SK-N-SH (cell line): ENCODE data around the gene AUTS2. TPM values are rescaled to one million over a fixed set of nuclear protein-coding genes. Genes with fewer than 3 reads are reported as not detected.

Experiments used
- CTCF ChIA-PET: fragments of 300-600, 350-600 bp; formaldehyde crosslinking; extraction: SDS; loops from one replicate; lab custom pipeline; 2021; lab: Yijun Ruan, JAX
- POLR2A ChIA-PET: fragments of 350-600 bp; sonication (Branson Sonifier 250); formaldehyde crosslinking; extraction: SDS; loops from one replicate; lab custom pipeline; 2020; ENCODE audit warnings: antibody characterized with exemption, inconsistent platforms; lab: Yijun Ruan, JAX
- DNase-seq: peaks from one replicate; pipeline ENCODE4 v3.0.0; 2012
- H2AFZ ChIP-seq: fragments of 200-600 bp; sonication (generic); 2 replicates; pipeline ENCODE4 v1.8.1; 2016; ENCODE audit warnings: antibody characterized with exemption, mild to moderate bottlenecking, low read depth
- H3F3A ChIP-seq: fragments of 200-600 bp; sonication (generic); replicated peaks from 2 replicates; pipeline ENCODE3; 2016; ENCODE audit warnings: antibody characterized with exemption, mild to moderate bottlenecking; ENCODE audit not compliant: insufficient read depth
- H3K27ac ChIP-seq, 2 experiments: fragments of 200-500 bp in 1 of 2; fragments of 200-600 bp in 1 of 2; sonication (Bioruptor generic) in 1 of 2; sonication (generic), shearing (Covaris generic) in 1 of 2; 2 replicates each; pipeline versions ENCODE4 v1.5.1 to v1.6.1; 2014 to 2016; ENCODE audit warnings: low read depth in 2 of 2, inconsistent platforms in 1 of 2, low read length in 1 of 2, mild to moderate bottlenecking in 1 of 2, mixed read lengths in 1 of 2
- H3K27me3 ChIP-seq: fragments of 200-600 bp; sonication (generic), shearing (Covaris generic); 2 replicates; pipeline ENCODE4 v1.6.1; 2016; ENCODE audit warnings: mixed run types; ENCODE audit not compliant: insufficient read depth
- H3K36me3 ChIP-seq, 2 experiments: fragments of 200-500 bp in 1 of 2; fragments of 200-600 bp in 1 of 2; sonication (Bioruptor generic) in 1 of 2; sonication (generic) in 1 of 2; replicated peaks in 1 of 2; 2 replicates each; pipeline versions ENCODE3 to v1.5.1; 2014 to 2016; ENCODE audit warnings: low read length in 1 of 2, mild to moderate bottlenecking in 1 of 2; ENCODE audit not compliant: insufficient read depth in 2 of 2, control insufficient read depth in 1 of 2
- H3K4me1 ChIP-seq, 2 experiments: fragments of 200-500 bp in 1 of 2; fragments of 200-600 bp in 1 of 2; sonication (Bioruptor generic) in 1 of 2; sonication (generic), shearing (Covaris generic) in 1 of 2; 2 replicates each; pipeline versions ENCODE4 v1.5.1 to v1.6.1; 2014 to 2016; ENCODE audit warnings: low read depth in 1 of 2, low read length in 1 of 2, mixed run types in 1 of 2; ENCODE audit not compliant: insufficient read depth in 2 of 2, control insufficient read depth in 1 of 2
- H3K4me2 ChIP-seq: fragments of 200-600 bp; sonication (generic), shearing (Covaris generic); 2 replicates; pipeline ENCODE4 v1.6.1; 2017; ENCODE audit warnings: mixed run types
- H3K4me3 ChIP-seq, 2 experiments: fragments of 200-500 bp in 1 of 2; fragments of 200-600 bp in 1 of 2; sonication (Bioruptor generic) in 1 of 2; sonication (generic), shearing (Covaris generic) in 1 of 2; 2 replicates each; pipeline versions ENCODE4 v1.5.1 to v1.8.1; 2014 to 2016; ENCODE audit warnings: low read depth in 2 of 2, inconsistent platforms in 1 of 2, low read length in 1 of 2, mild to moderate bottlenecking in 1 of 2, mixed read lengths in 1 of 2, moderate library complexity in 1 of 2
- H3K79me2 ChIP-seq: fragments of 200-600 bp; sonication (generic); 2 replicates; pipeline ENCODE4 v1.8.1; 2017; ENCODE audit warnings: mild to moderate bottlenecking; ENCODE audit not compliant: insufficient read depth
- H3K9ac ChIP-seq: fragments of 200-600 bp; sonication (generic); 2 replicates; pipeline ENCODE4 v1.6.1; 2017; ENCODE audit warnings: mixed run types
- H3K9me2 ChIP-seq: fragments of 200-600 bp; sonication (generic); 2 replicates; pipeline ENCODE4 v1.6.1; 2017; ENCODE audit warnings: mixed run types
- H3K9me3 ChIP-seq: fragments of 200-600 bp; sonication (generic); 2 replicates; pipeline ENCODE4 v1.6.1; 2017; ENCODE audit warnings: mixed run types, mild to moderate bottlenecking, moderate library complexity
- H4K20me1 ChIP-seq: fragments of 200-600 bp; sonication (generic); 2 replicates; pipeline ENCODE4 v1.6.1; 2017; ENCODE audit warnings: mild to moderate bottlenecking, mixed run types; ENCODE audit not compliant: insufficient read depth
- EP300 ChIP-seq, 2 experiments: IDR thresholded peaks; 2 replicates each; pipeline versions ENCODE4 v1.4.0 to v1.6.1; 2012; ENCODE audit warnings: borderline replicate concordance in 1 of 2, low read depth in 1 of 2, low read length in 1 of 2
- IRF3 ChIP-seq: fragments of 150-350 bp; IDR thresholded peaks from 2 replicates; pipeline ENCODE4 v1.6.1; 2016; ENCODE audit warnings: mild to moderate bottlenecking, low read depth, low read length
- NFIC ChIP-seq: IDR thresholded peaks from 2 replicates; pipeline ENCODE4 v1.4.0; 2012; ENCODE audit warnings: borderline replicate concordance
- POLR2AphosphoS5 ChIP-seq: IDR thresholded peaks from 2 replicates; pipeline ENCODE4 v1.6.1; 2012; ENCODE audit warnings: low read depth, low read length
- RAD21 ChIP-seq: IDR thresholded peaks from 2 replicates; pipeline ENCODE4 v1.6.1; 2012; ENCODE audit warnings: mild to moderate bottlenecking, low read length
- RCOR1 ChIP-seq: fragments of 150-350 bp; IDR thresholded peaks from 2 replicates; pipeline ENCODE4 v1.6.1; 2017; ENCODE audit warnings: antibody characterized with exemption, low read length
- REST ChIP-seq: IDR thresholded peaks from 2 replicates; pipeline ENCODE4 v1.6.1; 2012; ENCODE audit warnings: mild to moderate bottlenecking, low read depth, low read length, moderate library complexity
- ZBTB33 ChIP-seq: IDR thresholded peaks from 2 replicates; pipeline ENCODE4 v1.4.0; 2012; ENCODE audit warnings: low read depth, borderline replicate concordance
- WGBS: methylation state at CpG from one replicate; pipeline ENCODE4 v1.1.6; 2017; ENCODE audit warnings: low lambda C conversion rate; 5-methylcytosine and 5-hydroxymethylcytosine counted together
- polyA plus RNA-seq, 3 experiments: library from polyadenylated mRNA; depleted of rRNA; stranded (reverse); fragments of >200 nt; gene quantifications; 2 replicates each; pipeline ENCODE4 v1.2.3, GENCODE V29; 2012

The AUTS2 gene
- polyA plus RNA-seq, 1 of the 3 experiments (the other 2 are of a cell fraction): 15.6 TPM

GRCh38 chr7:69860486-69860885 is 262.2 kb downstream of the AUTS2 start (continued):
- no peak for TF ChIP-seq REST
- TF ChIP-seq ZBTB33: no peak
- TF ChIP-seq POLR2AphosphoS5: no peak
- no peak for TF ChIP-seq NFIC

- no peak overlapping the region for H2AFZ ChIP-seq
- TF ChIP-seq IRF3 (no peak), RCOR1 (no peak), EP300 (IDR thresholded peaks at IDR 0.05; ENCODE audit: borderline replicate concordance in 1 of 2, low read depth in 1 of 2, low read length in 1 of 2) (no peak), RAD21 (no peak)
- TF ChIP-seq, all 33 proteins: peak for 0
- ChIA-PET POLR2A (no interaction called here), CTCF (interaction anchor here (1.8 to 1.9 kb wide), 2 partner anchors 10 to 13 kb away, joined by 4 read pairs; no protein-coding TSS in a partner anchor)
- Histone ChIP-seq H3K4me1 (peaks cover 26 to 56% of the 10 kb centered on the region in 2 experiments; a peak in 3 of 4 replicates), H3K9me2 (no peaks in the 10 kb centered on the region), H3K79me2 (no peaks in the 10 kb centered on the region), H3K4me3 (no peak overlapping the region), H3K4me2 (no peak overlapping the region), H3F3A (no peaks in the 10 kb centered on the region), H3K27me3 (no peaks in the 10 kb centered on the region), H3K36me3 (no peaks in the 10 kb centered on the region), H4K20me1 (peaks cover 25% of the 10 kb centered on the region; the same call in 1 of the 2 replicates), H3K9me3 (no peaks in the 10 kb centered on the region), H3K9ac (no peak overlapping the region), H3K27ac (peak overlapping the region in 1 of 2 experiments; percentile 97; a peak in 1 of 4 replicates)
- no peak for DNase-seq
- WGBS: 94% methylated on average over 3 of the region's 3 CpGs
Observed at GRCh38 chr7:69860941-69861622, 262.8 kb downstream of the AUTS2 start.
